Liver (tissue), 3 donors: Measurements from ENCODE around the gene ANTXR1.

Experiments
- EGR1 ChIP-seq, 2 donors: IDR thresholded peaks; 2 replicates each; pipeline ENCODE4 v1.6.1; 2016 to 2018; ENCODE audit warnings: antibody characterized with exemption in 2 of 2, low read depth in 2 of 2
- FOXA1 ChIP-seq: IDR thresholded peaks from 2 replicates; pipeline ENCODE4 v1.6.1; 2016; ENCODE audit warnings: antibody characterized with exemption
- GABPA ChIP-seq, 2 donors: IDR thresholded peaks in 1 of 2; conservative IDR thresholded peaks in 1 of 2; 2 replicates each; pipeline ENCODE4 v1.6.1; 2016; ENCODE audit warnings: antibody characterized with exemption in 2 of 2, mild to moderate bottlenecking in 1 of 2, moderate library complexity in 1 of 2
- HNF4A ChIP-seq, 2 donors: conservative IDR thresholded peaks; 2 replicates each; pipeline ENCODE4 v1.6.1; 2016; ENCODE audit warnings: antibody characterized with exemption in 2 of 2, mild to moderate bottlenecking in 2 of 2
- HNF4G ChIP-seq: IDR thresholded peaks from 2 replicates; pipeline ENCODE4 v1.6.1; 2016; ENCODE audit warnings: antibody characterized with exemption
- JUND ChIP-seq, 2 donors: IDR thresholded peaks; 2 replicates each; pipeline ENCODE4 v1.6.1; 2016; ENCODE audit warnings: antibody characterized with exemption in 2 of 2
- MAX ChIP-seq: IDR thresholded peaks from 2 replicates; pipeline ENCODE4 v1.6.1; 2016; ENCODE audit warnings: antibody characterized with exemption
- RAD21 ChIP-seq, 2 donors: IDR thresholded peaks; 2 replicates each; pipeline ENCODE4 v1.6.1; 2016; ENCODE audit warnings: antibody characterized with exemption in 2 of 2, mild to moderate bottlenecking in 2 of 2
- REST ChIP-seq: IDR thresholded peaks from 2 replicates; pipeline ENCODE4 v1.6.1; 2016; ENCODE audit warnings: antibody characterized with exemption, mild to moderate bottlenecking
- TAF1 ChIP-seq: conservative IDR thresholded peaks from 2 replicates; pipeline ENCODE4 v1.6.1; 2016; ENCODE audit warnings: antibody characterized with exemption, mild to moderate bottlenecking
- YY1 ChIP-seq: IDR thresholded peaks from 2 replicates; pipeline ENCODE4 v1.6.1; 2016; ENCODE audit warnings: antibody characterized with exemption, mild to moderate bottlenecking
- TF ChIP-seq, protein P1 (sequence below): fragments of 150-350 bp; IDR thresholded peaks from 2 replicates; pipeline ENCODE4 v1.5.1; 2017; ENCODE audit warnings: improper control_type of control experiment, low read depth, low read length; ENCODE audit not compliant: missing input control
- donor health status: healthy.
- donor health status: healthy.

- TF ChIP-seq, protein P1, sequence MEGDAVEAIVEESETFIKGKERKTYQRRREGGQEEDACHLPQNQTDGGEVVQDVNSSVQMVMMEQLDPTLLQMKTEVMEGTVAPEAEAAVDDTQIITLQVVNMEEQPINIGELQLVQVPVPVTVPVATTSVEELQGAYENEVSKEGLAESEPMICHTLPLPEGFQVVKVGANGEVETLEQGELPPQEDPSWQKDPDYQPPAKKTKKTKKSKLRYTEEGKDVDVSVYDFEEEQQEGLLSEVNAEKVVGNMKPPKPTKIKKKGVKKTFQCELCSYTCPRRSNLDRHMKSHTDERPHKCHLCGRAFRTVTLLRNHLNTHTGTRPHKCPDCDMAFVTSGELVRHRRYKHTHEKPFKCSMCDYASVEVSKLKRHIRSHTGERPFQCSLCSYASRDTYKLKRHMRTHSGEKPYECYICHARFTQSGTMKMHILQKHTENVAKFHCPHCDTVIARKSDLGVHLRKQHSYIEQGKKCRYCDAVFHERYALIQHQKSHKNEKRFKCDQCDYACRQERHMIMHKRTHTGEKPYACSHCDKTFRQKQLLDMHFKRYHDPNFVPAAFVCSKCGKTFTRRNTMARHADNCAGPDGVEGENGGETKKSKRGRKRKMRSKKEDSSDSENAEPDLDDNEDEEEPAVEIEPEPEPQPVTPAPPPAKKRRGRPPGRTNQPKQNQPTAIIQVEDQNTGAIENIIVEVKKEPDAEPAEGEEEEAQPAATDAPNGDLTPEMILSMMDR: no peak
- TF ChIP-seq HNF4G (no peak), HNF4A (conservative IDR thresholded peaks at IDR 0.05) (no peak), REST (no peak), MAX (no peak), JUND (IDR thresholded peaks at IDR 0.05) (no peak), EGR1 (IDR thresholded peaks at IDR 0.05; ENCODE audit: low read depth in 2 of 2) (no peak), TAF1 (no peak), RAD21 (IDR thresholded peaks at IDR 0.05) (no peak), FOXA1 (no peak), GABPA (IDR thresholded peaks at IDR 0.05 in 1 of 2, conservative IDR thresholded peaks at IDR 0.05 in 1 of 2) (no peak), YY1 (no peak)
These were observed 143.6 kb downstream of the ANTXR1 start for GRCh38 chr2:69156624-69157023.
